Effector memory CD4-positive, alpha-beta T cell (primary cell): ENCODE data around the gene TRMT61A.

Source experiments
- DNase-seq, 3 donors: peaks; one replicate each; pipeline ENCODE4 v3.0.0-alpha.2; 2020
- H3K27ac ChIP-seq: 2 replicates; pipeline ENCODE4 v1.7.0; 2013; ENCODE audit warnings: mild to moderate bottlenecking, low read length, moderate library complexity; ENCODE audit not compliant: insufficient read depth, poor library complexity, severe bottlenecking
- H3K27me3 ChIP-seq: replicated peaks from 2 replicates; pipeline ENCODE4 v1.7.0; 2013; ENCODE audit warnings: mild to moderate bottlenecking, low read length; ENCODE audit not compliant: insufficient read depth, control insufficient read depth, poor library complexity, severe bottlenecking
- H3K36me3 ChIP-seq: 2 replicates; pipeline ENCODE4 v1.7.0; 2013; ENCODE audit warnings: mild to moderate bottlenecking, low read length, moderate library complexity; ENCODE audit not compliant: control insufficient read depth, insufficient read depth
- H3K4me1 ChIP-seq: 2 replicates; pipeline ENCODE4 v1.7.0; 2013; ENCODE audit warnings: low read length, mild to moderate bottlenecking; ENCODE audit not compliant: control insufficient read depth, insufficient read depth, poor library complexity, severe bottlenecking
- H3K4me3 ChIP-seq: 2 replicates; pipeline ENCODE4 v1.7.0; 2013; ENCODE audit warnings: low read length, low read depth, mild to moderate bottlenecking; ENCODE audit not compliant: insufficient read depth, poor library complexity, severe bottlenecking
- H3K9me3 ChIP-seq: 2 replicates; pipeline ENCODE4 v1.7.0; 2013; ENCODE audit warnings: mild to moderate bottlenecking, low read length, moderate library complexity; ENCODE audit not compliant: control insufficient read depth

TRMT61A gene

DNA sequence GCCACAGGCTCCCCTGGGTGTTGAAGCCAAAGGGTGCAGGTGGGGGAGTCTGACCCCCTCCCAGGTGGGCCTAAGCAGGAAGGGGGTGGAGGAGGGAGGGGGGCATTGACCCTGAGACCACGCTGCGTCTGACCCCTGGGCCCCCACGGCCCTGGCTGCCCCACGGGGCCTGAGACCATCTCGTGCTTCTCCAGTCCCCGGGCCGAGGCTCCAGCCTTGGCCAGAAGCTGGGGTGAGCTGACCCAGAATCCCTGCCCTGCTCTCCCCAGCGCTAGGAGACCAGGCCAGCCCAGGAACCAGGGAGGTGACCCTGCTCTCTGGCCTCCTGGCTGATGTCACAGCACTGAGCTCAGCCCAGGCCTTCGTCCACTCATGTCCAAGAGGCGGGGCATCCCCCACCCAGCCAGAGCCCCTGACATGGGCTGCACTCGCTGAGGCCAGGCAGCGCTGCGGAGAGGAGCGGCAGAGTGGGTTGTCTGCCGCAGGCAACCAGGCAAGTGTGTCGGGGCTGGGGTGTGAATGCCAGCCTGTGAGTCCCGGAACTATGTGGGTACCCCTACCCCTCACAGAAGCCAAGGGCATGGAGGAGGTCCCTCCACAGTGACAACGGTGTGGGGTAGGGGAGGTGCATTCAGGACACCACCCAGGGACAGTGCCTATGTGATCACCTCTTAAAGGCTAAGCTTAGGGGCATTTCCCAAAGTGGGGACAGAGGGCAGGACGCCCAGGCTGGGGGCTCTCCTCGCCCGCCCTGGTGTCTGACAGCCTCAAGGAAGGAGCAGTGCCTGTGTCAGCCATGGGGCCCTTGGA, 6.3 kb downstream of the TRMT61A start:
- Histone ChIP-seq H3K4me1 (peaks cover 6% of the 10 kb centered on the region), H3K27me3 (no peaks in the 10 kb centered on the region), H3K4me3 (no peak overlapping the region), H3K36me3 (peaks cover 18% of the 10 kb centered on the region), H3K27ac (no peak overlapping the region), H3K9me3 (no peaks in the 10 kb centered on the region)
- no peak for DNase-seq

DNA sequence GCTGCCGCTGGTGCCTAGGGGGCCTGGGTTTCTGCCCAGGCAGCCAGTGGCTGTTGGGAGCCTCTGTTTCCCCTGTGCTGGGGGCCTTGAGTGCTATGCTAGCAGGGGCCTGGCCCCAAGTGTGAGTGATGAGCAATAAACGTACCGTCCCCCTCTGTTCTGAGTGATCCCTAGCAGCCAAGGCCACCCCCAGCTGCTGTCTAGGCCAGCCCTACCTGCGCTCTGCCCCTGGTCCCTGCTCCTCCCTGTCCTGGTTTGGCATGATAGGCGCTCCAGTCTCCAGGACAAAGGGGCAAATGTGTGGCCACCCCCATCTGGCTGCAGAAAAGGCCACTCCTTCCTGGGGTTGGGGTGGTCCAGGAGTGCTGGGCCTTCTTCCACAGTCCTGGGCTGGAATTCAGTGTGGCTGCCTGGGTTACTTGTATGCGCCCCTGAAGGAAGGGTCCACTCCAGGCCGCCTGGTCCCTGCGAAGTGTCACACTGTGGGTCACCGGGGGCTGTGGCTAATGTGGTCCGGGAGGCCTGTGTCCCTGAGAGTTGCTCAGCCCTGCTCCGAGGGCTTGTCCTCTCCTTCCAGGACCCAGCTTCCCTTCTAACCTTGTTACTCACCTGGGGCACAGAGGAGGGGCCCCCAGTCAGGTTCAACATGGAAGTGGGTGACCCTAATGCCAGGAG, 7.0 kb downstream of the TRMT61A start:
- DNase-seq, result no peak
- Histone ChIP-seq H3K27ac (no peak overlapping the region), H3K4me3 (no peak overlapping the region), H3K9me3 (no peaks in the 10 kb centered on the region), H3K4me1 (peaks cover under 1% of the 10 kb centered on the region), H3K27me3 (no peaks in the 10 kb centered on the region), H3K36me3 (peaks cover 18% of the 10 kb centered on the region)

DNA sequence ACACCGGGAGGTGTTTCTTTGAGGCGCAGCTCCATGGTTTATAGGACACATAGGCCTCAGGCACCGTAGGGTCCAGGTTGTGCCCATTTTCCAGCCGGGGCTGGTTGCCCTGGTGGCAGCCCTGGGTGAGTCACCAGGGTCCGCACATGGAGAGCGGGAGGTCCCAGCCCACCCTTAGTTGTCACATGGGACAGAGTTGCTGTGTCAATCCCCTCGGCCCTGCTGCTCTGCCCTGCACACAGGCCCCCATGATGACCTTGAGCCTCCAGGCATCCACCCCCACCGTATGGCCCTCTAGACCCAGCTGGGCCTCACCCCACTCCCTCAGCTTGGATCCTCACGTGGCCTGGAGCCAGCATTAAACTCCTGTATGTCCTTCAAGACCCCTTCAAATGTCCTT, 7.7 kb downstream of the TRMT61A start:
- H3K4me3 ChIP-seq, result no peak overlapping the region
- no peaks in the 10 kb centered on the region for H3K9me3 ChIP-seq
- no peak for DNase-seq
- no peaks in the 10 kb centered on the region for H3K4me1 ChIP-seq
- H3K27ac ChIP-seq, result no peak overlapping the region
- peaks cover 18% of the 10 kb centered on the region for H3K36me3 ChIP-seq
- H3K27me3 ChIP-seq, result no peaks in the 10 kb centered on the region

DNA sequence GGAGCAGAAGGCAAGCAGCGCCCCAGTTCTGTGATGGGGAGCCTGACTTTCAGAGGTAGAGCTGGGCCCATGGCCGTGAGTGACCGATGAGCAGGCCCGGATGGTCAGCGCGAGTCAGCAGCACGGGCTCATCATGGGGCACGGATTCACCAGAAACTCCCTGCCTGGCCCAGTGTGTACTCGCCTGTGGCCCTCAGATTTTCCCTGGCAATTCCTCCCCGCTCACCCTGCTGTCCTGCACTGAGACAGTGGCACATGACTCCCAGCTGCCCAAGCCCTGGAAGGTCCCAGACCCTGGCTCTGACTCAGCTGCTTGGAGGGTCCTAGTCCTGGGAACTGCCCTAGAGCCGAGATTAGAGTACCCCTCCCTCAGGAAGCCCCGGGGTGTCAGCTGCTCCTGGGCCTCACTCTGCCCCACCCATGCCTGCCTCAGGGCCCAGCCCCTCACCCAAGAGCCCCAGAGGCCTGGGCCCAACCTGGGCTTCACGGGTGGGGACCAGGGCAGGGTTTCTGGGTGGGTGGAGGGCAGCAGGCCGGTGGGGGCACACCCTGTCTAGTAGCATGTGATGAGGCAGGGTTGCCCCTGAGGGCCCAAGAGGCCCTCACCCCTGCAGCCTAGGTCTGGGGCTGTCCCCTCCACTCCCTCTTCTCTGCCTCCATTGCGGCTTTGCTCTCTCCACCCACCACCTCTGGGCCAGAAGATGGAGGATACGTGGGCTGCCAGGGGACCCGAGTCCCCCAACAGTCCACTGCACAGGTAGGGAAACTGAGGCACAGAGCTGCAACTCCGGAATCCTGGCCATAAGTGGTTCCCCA, 8.4 kb downstream of the TRMT61A start:
- DNase-seq, result no peak
- H3K27me3 ChIP-seq, result no peaks in the 10 kb centered on the region
- no peaks in the 10 kb centered on the region for H3K9me3 ChIP-seq
- H3K36me3 ChIP-seq, result peaks cover 18% of the 10 kb centered on the region
- H3K4me1 ChIP-seq, result no peaks in the 10 kb centered on the region
- H3K4me3 ChIP-seq, result no peak overlapping the region
- no peak overlapping the region for H3K27ac ChIP-seq

DNA sequence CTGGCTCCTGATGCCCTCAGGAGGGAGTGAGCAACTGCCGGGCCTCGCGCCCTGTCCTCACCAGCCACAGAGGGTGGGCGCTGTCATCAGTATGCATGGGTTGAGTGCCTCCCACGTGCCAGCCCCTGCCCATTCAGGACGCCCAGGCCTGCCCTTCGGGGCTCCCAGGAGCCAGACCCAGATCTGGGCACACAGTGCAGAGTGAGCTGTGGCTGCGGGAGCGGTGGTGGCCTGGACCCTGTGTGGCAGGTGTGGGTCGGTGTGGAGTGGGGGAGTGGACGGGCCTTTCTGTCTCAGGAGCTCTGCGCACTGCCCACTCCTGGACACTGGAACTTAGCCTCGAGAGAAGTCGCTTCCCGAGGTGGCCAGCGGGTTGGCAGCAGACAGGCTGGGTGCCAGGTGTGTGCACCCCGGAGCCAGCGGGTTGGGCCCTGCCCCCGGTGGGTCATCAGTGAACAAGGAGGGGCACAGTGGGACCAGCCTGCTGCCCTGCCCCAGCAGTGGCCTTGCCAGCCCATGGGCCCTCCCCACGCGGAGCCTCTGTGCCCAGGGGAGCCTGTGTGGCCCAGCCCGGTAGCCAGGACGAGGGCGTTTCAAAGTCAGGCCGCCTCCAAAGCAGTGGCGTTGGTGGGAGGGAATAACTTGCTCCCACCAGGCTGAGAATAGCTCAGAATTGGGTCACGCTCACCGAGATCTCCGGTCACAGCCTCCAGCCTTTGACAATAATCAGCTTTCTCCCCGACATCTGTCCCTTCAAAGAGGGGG, 9.5 kb downstream of the TRMT61A start:
- H3K4me1 ChIP-seq, result no peaks in the 10 kb centered on the region
- no peaks in the 10 kb centered on the region for H3K27me3 ChIP-seq
- no peak overlapping the region for H3K4me3 ChIP-seq
- H3K27ac ChIP-seq, result no peak overlapping the region
- peaks cover 8% of the 10 kb centered on the region for H3K36me3 ChIP-seq
- DNase-seq, result no peak
- H3K9me3 ChIP-seq, result no peaks in the 10 kb centered on the region

DNA sequence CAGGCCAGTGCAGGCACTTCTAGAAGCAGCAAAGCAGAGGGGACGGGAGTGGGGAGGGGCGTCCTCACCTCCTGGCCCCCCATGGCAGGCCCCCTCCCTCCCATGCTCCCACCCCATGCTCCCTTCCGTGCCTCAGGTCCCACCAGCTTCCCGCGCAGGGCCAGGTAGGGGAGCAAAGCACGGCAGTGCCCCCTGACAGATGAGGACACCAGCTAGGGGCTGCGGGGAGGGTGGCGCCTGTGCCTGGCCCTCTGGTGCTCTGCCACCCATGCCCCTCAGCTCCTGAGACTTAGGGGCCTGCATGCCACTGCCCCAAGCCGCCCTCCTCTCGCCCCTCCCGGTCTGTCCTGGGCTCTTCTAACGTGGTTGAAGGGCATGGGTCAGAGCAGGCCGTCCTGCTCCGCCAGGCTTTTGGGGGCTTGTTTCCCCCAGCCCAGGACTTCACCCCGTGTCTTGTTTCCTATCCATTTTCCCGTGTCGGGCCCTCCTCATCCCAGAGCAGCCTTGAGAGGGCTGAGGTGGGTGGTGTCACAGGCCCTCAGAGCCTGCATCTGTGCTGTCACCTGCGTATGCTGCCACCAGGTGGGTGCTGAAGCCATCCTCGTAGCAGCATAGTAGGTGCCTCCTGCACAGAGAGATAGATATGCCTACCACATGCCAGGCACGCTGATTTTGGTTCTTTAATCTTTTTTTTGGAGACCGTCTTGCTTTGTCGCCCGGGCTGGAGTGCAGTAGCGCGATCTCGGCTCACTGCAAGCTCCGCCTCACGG, 10.2 kb downstream of the TRMT61A start:
- H3K4me3 ChIP-seq, result no peak overlapping the region
- no peaks in the 10 kb centered on the region for H3K4me1 ChIP-seq
- no peak overlapping the region for H3K27ac ChIP-seq
- no peak for DNase-seq
- peaks cover 3% of the 10 kb centered on the region for H3K36me3 ChIP-seq
- no peaks in the 10 kb centered on the region for H3K9me3 ChIP-seq
- H3K27me3 ChIP-seq, result no peaks in the 10 kb centered on the region

DNA sequence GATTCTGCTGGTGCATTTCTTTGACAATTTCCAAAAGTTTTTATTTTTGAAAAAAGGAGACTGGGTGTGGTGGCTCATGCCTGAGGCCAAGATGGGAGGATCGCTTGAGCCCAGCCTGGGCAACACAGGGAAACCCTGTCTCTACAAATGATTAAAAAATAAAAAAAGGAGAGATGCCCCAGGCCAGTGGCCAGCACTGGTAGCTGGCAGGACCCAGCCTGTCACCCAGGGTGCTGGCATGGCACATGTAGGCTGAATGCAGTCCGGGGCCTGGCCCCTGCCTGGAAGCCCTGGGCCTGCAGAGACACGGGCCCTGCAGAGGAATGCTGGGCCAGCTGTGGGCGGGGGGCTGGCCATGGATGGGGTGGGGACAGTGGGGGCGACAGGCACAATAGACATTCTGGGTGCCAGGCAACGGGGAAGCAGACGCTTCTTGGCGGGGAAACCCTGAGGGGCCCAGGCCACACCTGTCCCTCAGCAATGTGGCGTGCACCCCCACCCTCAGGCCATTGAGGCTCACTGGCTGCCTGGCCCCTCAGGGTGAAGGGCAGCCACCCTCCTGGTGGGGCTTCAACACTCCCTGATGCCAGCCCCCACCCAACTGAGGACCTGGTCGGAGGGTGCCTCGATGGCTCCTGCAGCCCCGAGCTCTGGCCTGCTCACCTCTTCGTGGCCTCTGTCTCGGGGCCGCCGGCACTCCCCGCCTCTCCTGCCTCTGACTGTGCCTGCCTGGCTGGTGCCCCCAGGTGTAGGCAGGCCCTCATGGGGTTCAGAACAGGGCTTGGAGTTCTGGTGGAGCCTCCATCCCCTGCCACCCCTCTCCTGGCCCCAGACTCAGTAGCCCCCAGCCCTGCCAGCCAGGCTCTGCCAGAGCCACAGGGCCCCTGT, 12.1 kb downstream of the TRMT61A start:
- Histone ChIP-seq H3K4me1 (no peaks in the 10 kb centered on the region), H3K9me3 (no peaks in the 10 kb centered on the region), H3K27ac (no peak overlapping the region), H3K36me3 (no peaks in the 10 kb centered on the region), H3K27me3 (no peaks in the 10 kb centered on the region), H3K4me3 (no peak overlapping the region)
- no peak for DNase-seq

DNA sequence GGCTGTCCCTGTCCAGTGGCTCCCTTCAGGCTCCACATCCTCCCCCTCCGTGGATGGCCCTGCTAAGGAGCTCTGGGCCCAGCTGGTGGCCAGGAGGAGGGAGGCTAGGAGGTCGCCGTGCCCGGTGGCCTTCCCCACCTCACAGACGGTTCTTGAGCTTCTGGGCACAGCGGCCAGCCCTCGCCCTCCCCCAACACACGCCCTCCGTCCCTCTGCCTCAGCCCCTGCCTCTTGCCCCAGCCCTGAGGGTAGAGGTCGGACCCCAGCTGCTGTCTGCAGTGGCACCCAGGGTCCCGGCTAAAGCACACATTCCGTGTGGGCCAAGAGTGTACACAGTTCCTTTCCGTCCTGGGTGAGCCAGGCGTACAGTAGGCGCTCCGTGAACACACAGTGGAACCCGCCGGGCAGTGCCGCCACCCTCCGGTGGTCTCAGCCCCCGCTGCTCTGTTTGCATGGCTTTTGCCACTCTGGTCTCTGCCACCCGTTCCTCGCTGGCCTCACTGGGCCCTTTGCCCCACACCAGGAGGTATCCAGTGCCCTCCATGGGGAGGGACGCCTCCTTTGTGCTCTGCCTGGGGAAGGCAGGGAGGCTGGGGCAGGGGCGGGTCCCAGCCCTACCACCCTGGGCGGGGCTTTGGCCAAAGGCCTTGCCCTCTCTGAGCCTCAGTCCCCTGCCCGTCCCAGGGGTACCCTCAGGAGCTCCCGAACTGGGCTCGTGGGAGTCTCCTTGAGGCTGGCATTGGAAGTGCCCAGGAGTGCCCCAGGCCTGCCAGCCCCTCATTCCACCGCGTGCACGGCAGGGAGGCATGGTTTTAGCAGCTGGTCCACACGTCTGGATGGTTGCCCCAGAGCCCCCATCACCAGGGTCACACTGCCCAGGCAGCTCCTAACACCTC, 13.0 kb downstream of the TRMT61A start:
- H3K9me3 ChIP-seq, result no peaks in the 10 kb centered on the region
- no peaks in the 10 kb centered on the region for H3K27me3 ChIP-seq
- DNase-seq, result no peak
- no peak overlapping the region for H3K4me3 ChIP-seq
- no peaks in the 10 kb centered on the region for H3K36me3 ChIP-seq
- no peaks in the 10 kb centered on the region for H3K4me1 ChIP-seq
- H3K27ac ChIP-seq, result no peak overlapping the region
